D721Med (cell line): ENCODE results near the gene NHERF1.

ENCODE experiments used
- DNase-seq: peaks from one replicate; pipeline ENCODE4 v3.0.0; 2011; ENCODE audit warnings: low spot score; ENCODE audit not compliant: insufficient read length
- FAIRE-seq: peaks from 2 replicates; lab custom pipeline; 2011; peaks lifted over from hg19 to GRCh38; lab: Jason Lieb, UNC
- CTCF ChIP-seq: IDR thresholded peaks from 2 replicates; pipeline ENCODE4 v1.5.1; 2012; ENCODE audit warnings: mild to moderate bottlenecking, control low read depth; ENCODE audit not compliant: insufficient read depth; ENCODE audit errors: missing control alignments

The NHERF1 gene

DNA sequence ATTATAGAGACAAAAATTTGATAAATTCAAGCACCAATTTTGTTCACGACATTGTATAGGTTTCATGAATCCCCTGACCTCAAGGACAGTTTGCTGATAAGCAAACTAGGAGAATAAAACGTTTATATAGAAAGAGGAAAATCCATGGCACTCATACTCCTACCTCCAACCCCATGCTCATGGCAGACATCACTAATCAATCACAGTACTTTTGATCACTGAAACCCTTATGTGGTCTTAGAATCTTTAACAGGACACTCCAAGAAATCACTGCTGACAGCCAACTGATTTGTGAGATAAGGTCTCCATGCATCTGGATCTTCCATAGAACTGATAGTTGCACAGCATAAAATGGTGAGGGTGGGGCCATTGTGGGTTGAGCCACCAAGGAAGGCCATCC is 4.7 kb upstream of the NHERF1 start:
- DNase-seq (no peak), FAIRE-seq (no peak)
- TF ChIP-seq CTCF: no peak

DNA sequence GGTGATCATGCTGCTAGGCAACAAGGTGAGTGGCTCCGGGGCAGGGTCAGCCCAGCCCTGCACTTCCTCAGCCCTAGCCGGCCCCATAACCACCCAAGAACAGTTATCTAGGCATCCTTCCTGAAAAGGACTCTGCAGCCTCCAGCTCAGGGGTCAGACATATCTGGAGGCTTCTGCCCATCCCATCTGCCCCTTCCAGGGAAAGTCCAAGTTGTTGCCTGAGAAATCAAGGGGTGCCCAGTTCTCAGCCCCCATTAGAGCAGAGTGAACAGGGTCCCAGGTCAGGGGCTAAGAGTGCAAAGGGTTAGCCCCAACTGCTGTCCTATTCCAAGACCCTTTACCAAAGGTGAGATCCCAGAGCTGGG is 4.1 kb upstream of the NHERF1 start:
- DNase-seq (no peak), FAIRE-seq (no peak)
- no peak for TF ChIP-seq CTCF

GRCh38 chr17:74744714-74745547 is 3.5 kb upstream of the NHERF1 start:
- peak; percentile 99 for TF ChIP-seq CTCF
- peak; percentile 86 for DNase-seq
- no peak for FAIRE-seq

- no peak for TF ChIP-seq CTCF
- FAIRE-seq: no peak
- no peak for DNase-seq
Observed at GRCh38 chr17:74745548-74746177, 2.8 kb upstream of the NHERF1 start.

DNA sequence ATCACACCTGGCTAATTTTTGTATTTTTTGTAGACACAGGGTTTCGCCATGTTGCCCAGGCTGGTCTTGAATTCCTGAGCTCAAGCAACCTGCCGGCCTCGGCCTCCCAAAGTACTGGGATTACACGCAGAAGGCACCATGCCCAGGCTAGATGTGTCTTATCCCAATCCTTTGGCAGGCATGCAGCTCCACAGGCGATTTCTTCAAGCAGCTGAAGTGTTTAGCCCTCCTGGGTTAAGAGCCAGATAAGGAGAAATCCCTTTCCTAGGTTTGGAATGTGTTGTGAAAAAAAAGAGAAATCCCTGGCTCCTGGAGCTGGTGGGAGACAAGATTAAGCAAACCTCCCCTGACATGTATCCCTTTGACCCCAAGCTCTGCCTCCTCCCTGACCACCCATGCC is 2.1 kb upstream of the NHERF1 start:
- FAIRE-seq (no peak), DNase-seq (no peak)
- TF ChIP-seq CTCF: no peak

DNA sequence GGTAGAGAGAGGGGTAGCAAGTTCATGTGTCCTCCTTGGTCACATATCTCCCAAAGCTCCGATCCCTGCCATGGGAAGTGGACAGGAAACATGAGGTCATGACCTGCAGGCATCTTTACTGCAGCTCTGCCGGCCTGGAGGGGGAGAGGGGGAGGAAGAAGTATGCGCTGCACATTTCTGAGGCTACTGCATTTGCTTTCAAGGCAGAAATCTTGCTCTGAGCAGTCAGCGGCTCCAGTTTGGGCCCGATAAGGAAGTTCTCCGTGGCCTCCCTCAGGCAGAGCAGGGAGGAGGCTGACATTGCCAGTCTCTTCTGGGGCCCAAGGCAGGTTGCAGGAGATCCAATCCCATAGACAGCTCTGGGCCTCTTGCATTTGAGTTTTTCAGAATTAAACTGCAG is 1.5 kb upstream of the NHERF1 start:
- TF ChIP-seq CTCF: no peak
- DNase-seq (no peak), FAIRE-seq (no peak)

- TF ChIP-seq CTCF: no peak
- no peak for FAIRE-seq
- no peak for DNase-seq
Observed at GRCh38 chr17:74748279-74748528, 224 bp upstream of the NHERF1 start.
